HepG2 (cell line): ENCODE measurements around the gene GSS. TPM values are rescaled to one million over a fixed set of nuclear protein-coding genes. Genes with fewer than 3 reads are reported as not detected.

Experiments
- AKNA ChIP-seq: sonication (generic); formaldehyde crosslinking; IDR thresholded peaks from 2 replicates; pipeline ENCODE4 v1.4.0; 2020; ENCODE audit warnings: missing genetic modification reagents, borderline replicate concordance
- ATF7-NPFF ChIP-seq: sonication (generic); formaldehyde crosslinking; IDR thresholded peaks from 2 replicates; pipeline ENCODE4 v1.8.1; 2023; ENCODE audit warnings: mild to moderate bottlenecking, low read depth, missing genetic modification reagents, moderate library complexity
- CBFB ChIP-seq: sonication (generic); formaldehyde crosslinking; IDR thresholded peaks from 2 replicates; pipeline ENCODE4 v1.4.0; 2020; ENCODE audit warnings: missing genetic modification reagents
- DNMT3B ChIP-seq: conservative IDR thresholded peaks from 2 replicates; pipeline ENCODE4 v1.6.1; 2016; ENCODE audit warnings: missing biosample characterization, control low read depth
- HOXA3 ChIP-seq: sonication (generic); formaldehyde crosslinking; IDR thresholded peaks from 2 replicates; pipeline ENCODE4 v1.5.0; 2020; ENCODE audit warnings: missing genetic modification reagents
- KDM3A ChIP-seq: IDR thresholded peaks from 2 replicates; pipeline ENCODE4 v1.6.1; 2018; ENCODE audit warnings: low read depth, missing compliant biosample characterization
- MNT ChIP-seq: fragments of 450-650 bp; IDR thresholded peaks from 2 replicates; pipeline ENCODE4 v1.6.1; 2016
- NR2F6 ChIP-seq, 2 experiments: IDR thresholded peaks; 2 replicates each; pipeline ENCODE4 v1.6.1; 2016; ENCODE audit warnings: antibody characterized with exemption in 1 of 2, mild to moderate bottlenecking in 1 of 2
- PRDM10 ChIP-seq: sonication (generic); formaldehyde crosslinking; IDR thresholded peaks from 2 replicates; pipeline ENCODE4 v1.4.0; 2020; ENCODE audit warnings: low read depth, missing genetic modification reagents
- SPEN ChIP-seq: sonication (generic); formaldehyde crosslinking; IDR thresholded peaks from 2 replicates; pipeline ENCODE4 v1.5.1; 2020; ENCODE audit warnings: low read depth, mild to moderate bottlenecking, missing genetic modification reagents
- ZNF557 ChIP-seq: sonication (generic); formaldehyde crosslinking; IDR thresholded peaks from 2 replicates; pipeline ENCODE4 v1.4.0; 2020; ENCODE audit warnings: missing genetic modification reagents
- ZNF564 ChIP-seq: sonication (generic); formaldehyde crosslinking; IDR thresholded peaks from 2 replicates; pipeline ENCODE4 v1.8.1; 2023; ENCODE audit warnings: mild to moderate bottlenecking, missing genetic modification reagents
- ZNF567 ChIP-seq: sonication (generic); formaldehyde crosslinking; IDR thresholded peaks from 2 replicates; pipeline ENCODE4 v1.8.1; 2023; ENCODE audit warnings: mild to moderate bottlenecking, missing genetic modification reagents, borderline replicate concordance
- polyA plus RNA-seq, 8 experiments: library from polyadenylated mRNA; depleted of rRNA in 3 of 8; stranded (reverse) in 7 of 8; unstranded in 1 of 8; fragments of >200 nt; fragmentation: Illumina TruSeq in 4 of 8; extraction: Trizol in 4 of 8; gene quantifications; 2 replicates each; pipeline versions ENCODE4 v1.2.1 to v1.2.3, GENCODE V29; 2011 to 2016; ENCODE audit warnings: low read depth in 4 of 8, missing spikeins in 1 of 8, mixed read lengths in 1 of 8; ENCODE audit not compliant: insufficient read depth in 1 of 8
- total RNA-seq, 5 experiments: library from RNA; depleted of rRNA; stranded (reverse); fragments of >200 nt; fragmentation: Illumina TruSeq; extraction: Trizol; gene quantifications; 2 replicates each; pipeline ENCODE4 v1.2.3, GENCODE V29; 2016; ENCODE audit warnings: low read depth in 1 of 5

GSS gene
- total and polyA plus RNA-seq, 2 of the 13 experiments (the other 11 are each of a cell fraction or from before 2014, with no cell fraction given): 80.1 to 102 TPM

GRCh38 chr20:34922654-34923381 lies 32.8 kb downstream of the GSS start (continued):
- no peak for TF ChIP-seq AKNA (CRISPR knock-in tag)
- no peak for TF ChIP-seq NR2F6 (IDR thresholded peaks at IDR 0.05)
- no peak for TF ChIP-seq NR2F6 (CRISPR knock-in tag; IDR thresholded peaks at IDR 0.05)
- TF ChIP-seq ZNF567 (CRISPR knock-in tag): no peak
- TF ChIP-seq MNT: no peak
- TF ChIP-seq CBFB (CRISPR knock-in tag): no peak
- TF ChIP-seq ZNF557 (CRISPR knock-in tag): no peak
- no peak for TF ChIP-seq HOXA3 (CRISPR knock-in tag)
- no peak for TF ChIP-seq ZNF564 (CRISPR knock-in tag)
- no peak for TF ChIP-seq SPEN (CRISPR knock-in tag)
- TF ChIP-seq ATF7-NPFF: no peak
- TF ChIP-seq DNMT3B: no peak
- no peak for TF ChIP-seq PRDM10 (CRISPR knock-in tag)
- TF ChIP-seq KDM3A (CRISPR knock-in tag): no peak
